Activated naive CD4-positive, alpha-beta T cell treated with anti-CD3 and anti-CD28 coated beads, Interleukin-2, amount 50 U/mL, for 16 hours (primary cell): ENCODE results near the gene SMCO4.
"Not testable (repeated sequence)": the region's sequence is repeated elsewhere in the genome, so short reads cannot be mapped to it uniquely, and the experiment has no call there.

Experiments
- DNase-seq: peaks from one replicate; pipeline ENCODE4 v3.0.0-alpha.2; 2020

Gene SMCO4

GRCh38 chr11:93559681-93560080 is 16.5 kb upstream of the SMCO4 start:
- no peak for DNase-seq

- no peak for DNase-seq
Measured at GRCh38 chr11:93552874-93553273, 9.7 kb upstream of the SMCO4 start.

DNA sequence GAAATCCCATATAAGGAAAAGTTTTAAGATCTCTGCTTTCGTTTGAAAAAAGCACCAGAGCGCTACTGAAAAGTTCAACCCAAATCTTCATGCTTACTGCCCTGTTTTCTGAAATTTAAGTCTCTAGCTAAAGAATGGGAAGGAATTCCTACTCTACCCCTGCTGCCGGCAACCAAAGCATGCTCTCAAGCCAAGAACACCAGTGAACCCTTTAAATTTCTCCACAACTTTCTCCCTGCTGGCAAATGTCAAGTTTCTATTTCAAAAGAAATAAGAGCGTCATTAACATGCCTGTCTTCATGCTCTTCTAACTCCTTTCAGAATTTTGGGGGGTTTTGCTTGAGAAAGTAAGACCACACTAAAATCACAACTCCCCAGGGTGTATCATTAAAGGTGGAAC is 6.8 kb upstream of the SMCO4 start:
- no peak for DNase-seq

DNA sequence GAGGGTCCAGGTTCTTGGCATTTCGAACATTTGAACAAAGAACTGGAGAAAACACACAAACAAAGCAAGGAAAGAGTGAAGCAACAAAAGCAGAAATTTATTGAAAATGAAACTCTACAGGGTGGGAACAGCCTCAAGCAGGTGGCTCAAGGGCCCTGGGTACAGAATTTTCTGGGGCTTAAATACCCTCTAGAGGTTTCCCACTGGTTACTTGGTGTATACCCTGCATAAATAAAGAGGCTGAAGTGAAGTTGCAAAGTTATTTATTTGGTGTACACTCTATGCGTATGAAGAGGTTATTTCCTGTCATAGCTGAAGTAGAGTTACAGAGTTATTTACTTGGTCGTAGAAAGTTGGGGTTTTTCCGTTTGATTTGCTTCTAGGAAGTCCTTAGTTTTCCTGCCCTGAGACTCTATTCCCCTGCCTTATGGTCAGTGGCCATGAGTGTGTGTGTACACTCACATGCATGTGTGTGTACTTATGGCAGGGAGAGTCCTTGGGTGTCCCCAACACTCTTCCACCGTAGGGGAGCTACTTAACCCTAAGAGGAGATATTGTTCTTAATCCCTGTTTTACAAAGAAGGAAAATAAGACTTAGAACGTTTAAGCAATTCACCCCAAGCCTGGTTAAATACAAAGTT is 5.6 kb upstream of the SMCO4 start:
- no peak for DNase-seq

- no peak for DNase-seq
Measured at GRCh38 chr11:93547773-93548172, 4.6 kb upstream of the SMCO4 start.

- no peak for DNase-seq
Measured at GRCh38 chr11:93547028-93547427, 3.8 kb upstream of the SMCO4 start.

- no peak for DNase-seq
Measured at GRCh38 chr11:93545566-93545965, 2.4 kb upstream of the SMCO4 start.

GRCh38 chr11:93542811-93543229 is 371 bp downstream of the SMCO4 start:
- no peak for DNase-seq

DNA sequence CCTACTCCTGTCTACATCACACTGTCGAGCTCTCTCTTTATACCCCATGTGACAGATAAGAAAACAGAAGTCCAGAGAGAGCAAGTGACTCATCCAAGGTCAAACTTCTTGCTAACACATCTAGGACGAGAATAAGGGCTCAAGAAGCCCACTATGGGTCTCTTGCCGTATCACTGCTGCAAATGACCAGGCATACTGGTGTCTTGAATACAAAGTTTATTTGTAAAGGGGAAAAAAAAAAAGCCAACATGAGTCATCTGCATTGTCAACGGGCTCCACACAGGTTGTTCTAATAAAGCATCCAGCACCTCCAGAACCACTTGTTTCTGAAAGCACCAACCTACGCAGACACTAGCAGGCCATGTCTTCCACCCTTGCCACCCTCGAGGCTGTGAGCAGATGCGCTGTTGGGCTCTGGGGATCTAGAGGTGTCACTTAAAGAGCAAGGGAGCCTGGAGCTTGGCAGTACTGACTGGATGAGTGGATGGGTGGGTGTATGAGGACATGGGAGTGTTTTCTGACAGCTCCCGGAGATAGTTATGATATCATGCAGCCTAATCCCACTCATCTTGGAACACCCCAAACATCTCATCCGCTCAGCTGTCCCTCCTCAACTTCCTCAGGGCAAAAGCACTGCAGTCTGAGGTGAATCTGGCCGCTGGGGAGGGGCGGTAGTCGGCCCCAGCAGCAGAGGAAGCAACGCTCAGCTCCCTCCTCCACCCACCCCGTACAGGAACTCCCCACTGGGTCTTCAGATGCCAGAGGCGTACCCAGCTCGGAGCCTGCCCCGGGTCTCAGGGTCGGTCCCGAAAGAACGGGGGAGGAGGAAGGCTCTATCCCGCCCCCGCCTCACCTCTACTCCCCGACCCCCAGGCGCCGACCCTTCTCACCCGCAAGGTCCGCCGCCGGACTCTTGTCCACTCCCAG is 1.0 kb downstream of the SMCO4 start:
- peak; percentile 34 for DNase-seq

DNA sequence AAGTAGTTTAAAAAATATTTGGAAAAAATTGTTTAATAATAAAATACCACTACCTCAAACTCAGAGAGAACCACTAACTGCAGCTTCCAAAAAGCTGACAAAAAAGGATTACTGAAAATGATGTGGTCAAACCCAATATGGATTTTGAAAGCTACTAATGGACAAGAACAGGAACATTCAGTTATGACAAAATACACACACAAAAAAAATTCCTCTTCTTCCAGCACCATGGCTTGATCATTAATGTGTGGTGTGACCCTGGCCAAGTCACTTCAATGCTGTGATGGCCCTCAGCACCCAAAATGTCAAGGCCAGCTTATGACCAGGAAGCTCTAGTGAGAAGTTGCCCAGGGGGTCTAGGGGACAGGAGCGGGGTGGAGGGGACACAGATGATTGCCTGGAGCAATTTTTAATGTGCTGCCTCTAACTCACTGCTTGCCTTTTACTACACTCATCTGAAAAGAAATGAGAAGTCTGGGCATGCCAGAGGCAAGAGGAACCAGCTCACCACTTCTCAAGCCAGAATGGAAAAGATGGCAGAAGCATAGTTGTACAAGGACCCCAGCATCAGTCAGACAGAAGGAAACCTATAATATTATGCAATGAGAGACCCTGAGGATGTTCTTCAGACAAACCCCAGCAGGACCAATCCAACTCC is 2.2 kb downstream of the SMCO4 start:
- no peak for DNase-seq

GRCh38 chr11:93540337-93540736 is 2.9 kb downstream of the SMCO4 start:
- no peak for DNase-seq

DNA sequence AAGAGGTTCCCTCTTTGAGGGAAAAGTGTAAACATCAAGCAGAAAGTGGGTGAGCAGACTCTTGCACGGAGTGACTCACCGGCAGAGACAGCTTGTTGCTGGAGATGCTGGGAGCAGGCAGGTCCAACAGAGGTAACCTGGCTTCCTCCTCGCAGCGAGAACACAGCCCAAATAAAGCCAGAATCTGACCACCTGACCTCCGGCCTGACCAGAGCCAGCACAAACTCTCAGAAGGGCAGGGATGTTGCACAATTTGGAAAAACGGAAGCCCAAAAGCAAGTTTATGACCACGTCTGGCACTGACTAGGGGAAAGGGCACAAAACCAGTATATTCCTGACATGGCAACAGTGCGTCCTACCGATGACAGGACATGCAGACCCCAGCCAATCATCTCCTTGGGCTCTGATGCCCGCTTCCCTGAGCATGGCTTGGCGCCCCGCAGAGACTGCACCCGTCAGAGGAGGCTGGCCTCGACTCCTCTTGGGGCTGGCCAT is 5.4 kb downstream of the SMCO4 start:
- DNase-seq: no peak

DNA sequence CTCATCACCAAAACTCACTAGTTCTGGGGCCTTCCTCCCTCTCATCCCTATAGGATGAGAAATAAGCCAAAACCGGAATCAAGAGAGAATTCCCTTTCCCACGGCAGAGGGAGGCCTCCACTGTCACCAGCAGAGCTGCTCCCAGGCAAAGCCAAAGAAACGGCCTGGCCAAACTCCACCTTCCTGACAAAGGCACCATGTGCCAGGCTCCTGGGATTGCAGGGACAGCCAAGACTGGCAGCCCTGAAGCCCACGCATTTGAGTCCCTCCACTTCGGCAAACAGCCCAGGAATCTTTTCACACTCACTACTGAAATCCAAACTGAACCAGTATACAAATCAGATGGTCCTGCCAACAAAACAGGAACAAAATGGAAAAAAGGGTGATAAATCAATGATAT is 6.1 kb downstream of the SMCO4 start:
- DNase-seq: no peak

DNA sequence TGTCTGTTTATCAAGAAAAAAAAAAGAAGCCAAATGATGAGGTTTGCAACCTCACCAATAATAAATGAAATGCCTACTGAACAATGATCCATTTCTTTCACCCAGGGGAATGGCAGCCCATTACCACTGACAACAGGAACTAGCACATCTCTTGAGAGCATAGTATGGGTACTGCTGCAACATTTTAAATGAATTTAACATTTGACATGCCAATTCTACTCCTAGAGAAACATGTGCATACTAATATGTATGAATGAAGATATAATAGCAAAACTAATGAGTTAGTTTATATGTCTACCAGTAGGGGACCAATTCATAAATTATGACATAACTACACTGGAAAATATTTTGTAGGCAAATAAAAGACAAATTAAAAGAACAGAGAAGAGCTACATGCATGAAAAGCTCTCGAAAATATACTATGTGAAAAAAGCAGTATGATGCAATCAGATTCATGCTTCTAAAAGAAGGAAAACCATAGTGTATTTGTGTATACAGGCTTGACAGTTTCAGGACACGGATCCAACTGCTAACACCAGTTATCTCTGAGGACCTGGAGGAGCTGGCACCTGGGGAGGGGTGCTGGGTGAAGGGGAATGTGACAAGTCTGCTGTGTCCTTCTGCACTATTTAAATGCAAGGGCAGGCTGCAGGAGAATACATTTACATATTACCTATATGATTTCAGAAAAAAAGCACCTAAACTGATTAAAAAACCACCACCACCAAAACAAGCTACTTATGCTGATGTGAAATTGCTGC is 6.9 kb downstream of the SMCO4 start:
- no peak for DNase-seq

- not testable (repeated sequence) for DNase-seq
Measured at GRCh38 chr11:93535578-93535977, 7.6 kb downstream of the SMCO4 start.

- DNase-seq: no peak
Measured at GRCh38 chr11:93532806-93533205, 10.4 kb downstream of the SMCO4 start.

GRCh38 chr11:93532281-93532789 is 10.9 kb downstream of the SMCO4 start:
- DNase-seq: no peak

DNA sequence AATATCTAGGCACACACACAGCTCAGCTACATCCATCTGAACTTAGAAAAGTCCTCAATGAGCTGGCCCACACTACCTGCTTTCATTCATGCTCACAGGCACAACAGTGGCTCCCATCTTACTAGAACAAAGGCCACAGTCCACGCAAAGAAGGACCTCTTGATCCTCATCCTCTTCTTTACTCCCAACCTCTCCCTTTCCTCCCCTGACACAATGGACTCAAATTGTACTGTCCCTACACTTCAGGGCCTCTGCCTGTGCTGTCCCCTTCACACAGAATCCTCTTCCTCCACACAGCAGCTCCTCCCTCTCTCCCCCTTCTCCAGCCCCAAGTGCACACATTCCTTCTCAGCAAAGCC is 12.7 kb downstream of the SMCO4 start:
- DNase-seq: no peak

DNA sequence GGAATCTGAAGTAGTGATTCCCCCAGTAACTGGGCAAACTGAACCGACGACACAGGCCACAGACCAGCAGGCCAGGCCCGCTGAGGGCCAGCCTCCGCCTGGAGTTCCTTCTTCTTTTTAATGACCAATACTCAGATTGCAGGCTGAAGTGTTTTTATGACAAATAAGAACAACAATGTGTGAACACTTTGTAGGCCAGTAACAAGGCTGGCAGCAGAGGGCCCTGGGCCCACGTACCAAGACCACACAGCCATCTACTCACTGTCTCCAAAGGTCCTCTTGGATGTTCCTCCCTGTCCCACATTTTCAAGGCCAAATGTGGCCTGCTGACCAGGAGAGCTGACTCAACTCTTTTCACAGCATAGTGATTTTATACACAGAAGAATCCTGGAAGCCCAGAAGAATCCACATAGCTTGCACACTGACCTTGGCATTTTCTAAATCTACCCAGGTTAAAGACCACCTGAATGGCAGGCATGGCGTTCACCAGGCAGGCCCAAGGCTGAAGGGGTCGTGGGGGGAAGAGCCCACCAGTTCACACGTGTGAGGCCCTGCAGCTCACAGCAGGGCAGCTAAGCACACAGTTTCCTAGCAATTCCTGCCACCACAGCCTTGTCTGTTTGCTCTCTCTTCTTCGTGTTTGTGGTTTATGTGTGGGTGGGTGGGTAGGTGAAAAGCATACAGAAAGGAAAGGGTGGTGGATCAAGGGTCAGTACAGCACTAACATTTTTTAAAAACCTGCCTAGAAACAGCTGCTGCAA is 13.3 kb downstream of the SMCO4 start:
- no peak for DNase-seq

DNA sequence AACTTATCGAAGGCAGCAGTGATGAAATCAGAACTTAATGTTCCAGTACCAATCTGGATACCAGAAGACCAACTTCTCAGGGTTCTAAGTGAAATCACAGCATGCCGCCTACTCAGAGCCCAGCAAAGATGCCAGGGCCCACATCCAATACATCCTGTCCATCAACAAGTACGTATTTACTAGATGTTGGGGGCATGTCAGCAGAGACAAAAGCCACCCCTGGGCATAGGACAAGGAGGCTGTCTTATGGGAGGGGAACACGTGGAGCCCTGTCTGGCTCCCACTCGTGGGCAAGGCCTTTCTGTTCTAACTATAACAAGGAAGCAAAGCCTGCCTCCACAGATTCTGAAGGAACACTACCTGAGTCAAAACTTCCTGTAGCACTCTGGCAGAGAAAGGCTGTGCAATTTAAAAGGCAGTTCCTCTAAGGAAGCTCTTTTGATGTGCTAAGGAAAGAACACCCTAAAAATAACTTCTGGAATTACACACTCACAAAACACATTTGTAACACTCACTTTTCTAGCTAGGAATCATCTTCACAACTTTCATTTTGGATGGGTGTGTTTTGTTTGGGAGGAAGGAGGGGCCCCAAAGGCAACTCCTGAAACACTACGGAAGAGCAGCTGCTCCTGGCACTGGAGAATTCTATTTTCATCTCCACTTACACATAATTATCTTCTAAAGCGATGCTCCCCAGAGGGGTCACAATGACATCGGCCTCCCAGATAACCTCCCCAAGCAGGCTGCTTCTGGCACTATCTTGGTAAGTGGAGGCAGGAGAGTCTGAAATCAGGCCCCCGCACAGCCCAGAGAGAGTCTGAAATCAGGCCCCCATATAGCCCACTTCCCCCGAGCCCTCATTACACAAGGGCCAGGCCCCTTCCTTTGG is 14.2 kb downstream of the SMCO4 start:
- no peak for DNase-seq

DNA sequence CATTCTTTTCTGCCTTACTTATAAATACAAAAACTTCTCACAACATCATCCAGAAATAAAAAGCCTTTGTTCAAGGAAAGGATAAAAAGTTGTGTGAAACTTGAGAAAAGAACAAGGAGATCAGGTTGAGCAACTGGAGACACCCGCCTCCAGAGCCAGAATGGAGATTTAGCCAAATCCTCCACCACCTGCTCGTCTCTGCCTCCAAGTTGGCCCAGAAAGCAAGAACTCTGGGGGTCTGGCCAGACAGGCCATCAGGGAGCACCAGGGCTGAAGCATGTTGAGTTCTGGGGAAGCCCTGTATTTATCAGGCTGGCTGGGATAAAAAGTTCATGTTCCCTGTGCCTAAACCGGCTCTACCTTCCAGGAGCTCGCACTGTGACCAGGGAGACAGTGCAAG is 14.9 kb downstream of the SMCO4 start:
- DNase-seq: no peak
